ENCODE data around the gene SPATA31C1.

DNA sequence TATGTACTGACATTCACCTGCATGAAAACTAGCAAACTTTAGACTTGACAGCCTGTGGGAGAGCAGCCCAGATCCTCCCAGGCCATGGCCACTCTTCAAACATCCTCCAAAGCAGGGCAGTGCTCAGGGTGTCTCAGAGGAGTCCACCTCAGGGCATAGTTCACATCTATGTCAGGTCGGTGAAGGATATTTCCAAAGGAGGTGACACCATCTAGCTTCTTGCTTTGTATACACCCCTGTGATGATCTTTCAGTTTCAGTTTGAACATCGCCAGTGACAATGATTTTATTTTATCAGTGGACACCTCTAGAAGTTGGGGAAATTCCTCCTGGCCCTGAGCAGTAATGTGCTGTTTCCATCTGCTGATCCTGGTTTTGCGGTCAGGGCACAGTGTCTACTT lies 36.5 kb downstream of the SPATA31C1 start:
- TF ChIP-seq CTCF (IDR thresholded peaks at IDR 0.05) (no peak), POLR2A (IDR thresholded peaks at IDR 0.05) (no peak)

Data from body of pancreas (tissue), 4 donors.